Measurements from ENCODE around the gene CILP. TPM values are rescaled to one million over a fixed set of nuclear protein-coding genes. Genes with fewer than 3 reads are reported as not detected.
"Not testable (repeated sequence)": the region's sequence is repeated elsewhere in the genome, so short reads cannot be mapped to it uniquely, and the experiment has no call there.

Gene CILP
- total RNA-seq, 1 donor from 2014 or later: not detected

DNA sequence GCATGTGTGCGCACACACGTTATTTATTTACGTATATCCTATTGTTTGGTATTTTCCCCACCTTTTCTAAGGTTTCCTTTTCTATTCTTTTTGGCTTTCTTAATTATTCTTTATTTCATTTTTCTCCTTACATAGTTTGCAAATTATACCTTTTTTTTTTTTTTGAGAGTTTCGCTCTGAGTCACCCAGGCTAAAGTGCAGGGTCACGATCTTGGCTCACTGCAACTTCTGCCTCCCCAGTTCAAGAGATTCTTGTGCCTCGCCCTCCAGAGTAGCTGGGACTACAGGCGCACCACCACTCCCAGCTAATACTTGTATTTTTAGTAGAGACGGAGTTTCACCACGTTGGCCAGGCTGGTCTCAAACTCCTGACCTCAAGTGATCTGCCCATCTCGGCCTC lies 20.0 kb upstream of the CILP start:
- Histone ChIP-seq H3K36me3 (ENCODE audit: control insufficient read depth, insufficient read depth, low read length) (no peaks in the 10 kb centered on the region), H3K4me3 (ENCODE audit: low read depth, low read length) (no peak overlapping the region), H3K27me3 (ENCODE audit: control insufficient read depth, insufficient read depth, low read length) (no peaks in the 10 kb centered on the region)
- no peak for DNase-seq (ENCODE audit: low read depth)
- TF ChIP-seq, protein P1, sequence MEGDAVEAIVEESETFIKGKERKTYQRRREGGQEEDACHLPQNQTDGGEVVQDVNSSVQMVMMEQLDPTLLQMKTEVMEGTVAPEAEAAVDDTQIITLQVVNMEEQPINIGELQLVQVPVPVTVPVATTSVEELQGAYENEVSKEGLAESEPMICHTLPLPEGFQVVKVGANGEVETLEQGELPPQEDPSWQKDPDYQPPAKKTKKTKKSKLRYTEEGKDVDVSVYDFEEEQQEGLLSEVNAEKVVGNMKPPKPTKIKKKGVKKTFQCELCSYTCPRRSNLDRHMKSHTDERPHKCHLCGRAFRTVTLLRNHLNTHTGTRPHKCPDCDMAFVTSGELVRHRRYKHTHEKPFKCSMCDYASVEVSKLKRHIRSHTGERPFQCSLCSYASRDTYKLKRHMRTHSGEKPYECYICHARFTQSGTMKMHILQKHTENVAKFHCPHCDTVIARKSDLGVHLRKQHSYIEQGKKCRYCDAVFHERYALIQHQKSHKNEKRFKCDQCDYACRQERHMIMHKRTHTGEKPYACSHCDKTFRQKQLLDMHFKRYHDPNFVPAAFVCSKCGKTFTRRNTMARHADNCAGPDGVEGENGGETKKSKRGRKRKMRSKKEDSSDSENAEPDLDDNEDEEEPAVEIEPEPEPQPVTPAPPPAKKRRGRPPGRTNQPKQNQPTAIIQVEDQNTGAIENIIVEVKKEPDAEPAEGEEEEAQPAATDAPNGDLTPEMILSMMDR (IDR thresholded peaks at IDR 0.05; ENCODE audit: insufficient read depth, low read length, poor library complexity, severe bottlenecking): no peak

DNA sequence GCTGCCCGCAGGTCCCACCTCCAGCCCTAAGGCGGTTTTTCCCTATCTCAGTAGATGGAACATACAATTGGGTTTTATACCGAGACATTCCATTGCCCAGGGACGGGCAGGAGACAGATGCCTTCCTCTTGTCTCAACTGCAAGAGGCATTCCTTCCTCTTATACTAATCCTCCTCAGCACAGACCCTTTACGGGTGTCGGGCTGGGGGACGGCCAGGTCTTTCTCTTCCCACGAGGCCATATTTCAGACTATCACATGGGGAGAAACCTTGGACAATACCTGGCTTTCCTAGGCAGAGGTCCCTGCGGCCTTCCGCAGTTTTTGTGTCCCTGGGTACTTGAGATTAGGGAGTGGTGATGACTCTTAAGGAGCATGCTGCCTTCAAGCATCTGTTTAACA lies 15.6 kb upstream of the CILP start:
- not testable (repeated sequence) for H3K27me3 ChIP-seq (ENCODE audit: control insufficient read depth, insufficient read depth, low read length); DNase-seq (ENCODE audit: low read depth); H3K4me3 ChIP-seq (ENCODE audit: low read depth, low read length); H3K36me3 ChIP-seq (ENCODE audit: control insufficient read depth, insufficient read depth, low read length)

DNA sequence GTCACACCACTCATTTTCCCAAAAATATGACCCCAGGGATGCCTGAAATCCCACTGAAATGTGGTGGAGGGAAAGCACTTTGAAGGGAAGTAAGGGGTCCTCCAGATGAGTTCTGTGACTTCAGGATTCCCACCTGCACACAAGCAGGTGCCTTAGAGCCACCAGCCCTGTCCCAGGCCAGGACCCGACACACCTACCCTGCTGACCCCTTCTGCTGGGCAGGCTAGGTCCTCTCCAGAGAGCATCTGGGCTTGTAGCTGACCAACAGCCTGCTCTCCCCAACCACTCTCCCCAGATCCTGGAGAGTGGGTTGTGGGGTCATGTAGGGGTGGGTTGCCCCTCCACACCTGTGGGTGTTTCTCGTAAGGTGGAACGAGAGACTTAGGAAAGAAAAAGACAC lies 14.9 kb upstream of the CILP start:
- no peak overlapping the region for H3K4me3 ChIP-seq (ENCODE audit: low read depth, low read length)
- H3K27me3 ChIP-seq (ENCODE audit: control insufficient read depth, insufficient read depth, low read length): no peaks in the 10 kb centered on the region
- TF ChIP-seq, protein P1 (IDR thresholded peaks at IDR 0.05; ENCODE audit: insufficient read depth, low read length, poor library complexity, severe bottlenecking): no peak
- no peaks in the 10 kb centered on the region for H3K36me3 ChIP-seq (ENCODE audit: control insufficient read depth, insufficient read depth, low read length)
- no peak for DNase-seq (ENCODE audit: low read depth)

DNA sequence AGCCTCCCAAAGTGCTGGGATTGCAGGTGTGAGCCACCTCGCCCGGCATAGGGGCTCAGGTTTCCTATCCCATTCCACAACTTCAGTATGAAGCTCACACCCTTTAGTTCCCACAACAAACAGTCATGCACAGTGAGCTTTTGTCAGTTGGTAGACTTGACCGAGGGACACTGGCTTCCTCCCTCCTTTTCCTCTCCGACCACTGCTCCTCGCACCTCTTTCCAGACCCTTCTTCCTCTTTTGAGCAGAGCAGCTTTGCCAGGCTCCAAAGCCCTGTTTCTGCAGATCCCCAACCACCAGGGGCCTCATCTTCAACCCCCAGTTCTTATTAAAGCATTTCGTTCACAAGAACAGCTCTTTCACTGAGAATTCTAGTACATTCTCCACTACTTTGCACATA lies 12.7 kb upstream of the CILP start:
- Histone ChIP-seq H3K36me3 (ENCODE audit: control insufficient read depth, insufficient read depth, low read length) (no peaks in the 10 kb centered on the region), H3K27me3 (ENCODE audit: control insufficient read depth, insufficient read depth, low read length) (no peaks in the 10 kb centered on the region), H3K4me3 (ENCODE audit: low read depth, low read length) (no peak overlapping the region)
- DNase-seq (ENCODE audit: low read depth): no peak
- TF ChIP-seq, protein P1 (IDR thresholded peaks at IDR 0.05; ENCODE audit: insufficient read depth, low read length, poor library complexity, severe bottlenecking): no peak

DNA sequence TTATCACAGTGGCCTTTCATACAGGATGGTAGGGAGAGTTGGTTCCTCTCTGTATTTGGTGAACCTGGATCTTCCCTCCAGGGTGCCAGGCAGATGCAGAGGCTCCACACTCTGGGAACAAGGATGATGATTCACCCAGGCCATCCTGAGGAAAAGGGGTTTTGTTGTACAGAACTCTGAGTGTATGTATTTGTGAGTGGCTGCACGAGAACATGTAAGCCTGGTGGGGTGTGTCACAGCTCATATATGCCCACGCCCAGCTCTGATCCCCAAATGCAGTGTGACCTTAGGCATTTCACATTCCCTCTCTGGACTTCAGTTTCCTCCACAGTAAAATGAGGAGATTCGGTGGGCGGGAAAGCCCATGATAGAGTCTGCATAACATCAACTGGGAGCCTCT lies 11.6 kb upstream of the CILP start:
- no peaks in the 10 kb centered on the region for H3K27me3 ChIP-seq (ENCODE audit: control insufficient read depth, insufficient read depth, low read length)
- TF ChIP-seq, protein P1 (IDR thresholded peaks at IDR 0.05; ENCODE audit: insufficient read depth, low read length, poor library complexity, severe bottlenecking): no peak
- DNase-seq (ENCODE audit: low read depth): no peak

DNA sequence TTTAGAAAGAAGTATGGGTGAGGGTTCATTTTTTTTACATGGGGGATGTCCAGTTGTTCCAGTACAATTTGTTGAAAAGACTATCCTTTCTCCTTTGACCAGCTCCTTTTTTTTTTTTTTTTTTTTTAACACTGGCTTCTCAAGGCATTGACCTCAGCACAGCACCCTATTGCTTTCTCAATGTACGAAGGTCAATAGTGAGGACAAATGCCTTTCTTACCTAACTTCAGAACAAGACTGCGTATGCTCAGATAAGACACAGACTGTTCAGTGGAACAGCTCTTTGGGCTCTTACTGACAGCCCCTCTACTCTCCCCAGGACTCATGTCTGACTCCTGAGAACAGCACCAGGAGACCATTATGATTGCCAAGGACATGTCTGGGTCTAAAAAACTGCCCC lies 10.4 kb upstream of the CILP start:
- no peaks in the 10 kb centered on the region for H3K36me3 ChIP-seq (ENCODE audit: control insufficient read depth, insufficient read depth, low read length)
- no peak for DNase-seq (ENCODE audit: low read depth)
- no peaks in the 10 kb centered on the region for H3K27me3 ChIP-seq (ENCODE audit: control insufficient read depth, insufficient read depth, low read length)
- TF ChIP-seq, protein P1 (IDR thresholded peaks at IDR 0.05; ENCODE audit: insufficient read depth, low read length, poor library complexity, severe bottlenecking): no peak
- no peak overlapping the region for H3K4me3 ChIP-seq (ENCODE audit: low read depth, low read length)

More for the DNA sequence above, 11.6 kb upstream of the CILP start:
- no peak overlapping the region for H3K4me3 ChIP-seq (ENCODE audit: low read depth, low read length)
- H3K36me3 ChIP-seq (ENCODE audit: control insufficient read depth, insufficient read depth, low read length): no peaks in the 10 kb centered on the region
